SK-N-MC (cell line): ENCODE data around the gene WDR33.
A peak's percentile ranks its signal among the peaks of the same experiment; 100 is the strongest.
"Not testable (repeated sequence)": the region's sequence is repeated elsewhere in the genome, so short reads cannot be mapped to it uniquely, and the experiment has no call there.

Experiments
- DNase-seq: peaks from one replicate; pipeline ENCODE4 v3.0.0-alpha.2; 2011; ENCODE audit warnings: low read depth, low spot score
- H3K27ac ChIP-seq: fragments of 200-600 bp; sonication (generic); 2 replicates; pipeline ENCODE4 v1.5.1; 2016; ENCODE audit warnings: mixed run types
- H3K36me3 ChIP-seq: fragments of 200-600 bp; sonication (generic); 2 replicates; pipeline ENCODE4 v1.6.1; 2017; ENCODE audit warnings: antibody characterized with exemption, low read length, mixed read lengths; ENCODE audit not compliant: insufficient read depth
- H3K4me3 ChIP-seq: fragments of 200-600 bp; sonication (generic); 2 replicates; pipeline ENCODE4 v1.5.1; 2016
- H3K9ac ChIP-seq: fragments of 200-600 bp; sonication (generic); 2 replicates; pipeline ENCODE4 v1.8.0; 2017; ENCODE audit warnings: mixed run types, mixed read lengths; ENCODE audit not compliant: insufficient read length
- H3K9me3 ChIP-seq: fragments of 200-600 bp; sonication (generic); 2 replicates; pipeline ENCODE4 v1.6.1; 2017; ENCODE audit warnings: low read depth, mild to moderate bottlenecking, antibody characterized with exemption, low read length, moderate library complexity, mixed read lengths
- EZH2 ChIP-seq: fragments of 200-600 bp; sonication (generic); IDR thresholded peaks from one replicate; pipeline ENCODE4 v1.6.1; 2017; ENCODE audit warnings: antibody characterized with exemption
- FOXP2 ChIP-seq: optimal IDR thresholded peaks from 2 replicates; pipeline ENCODE3; 2011; ENCODE audit warnings: mild to moderate bottlenecking, moderate library complexity; ENCODE audit not compliant: insufficient read depth; ENCODE audit errors: extremely low read length, control extremely low read depth
- POLR2AphosphoS5 ChIP-seq: IDR thresholded peaks from 2 replicates; pipeline ENCODE4 v1.6.1; 2012; ENCODE audit warnings: mild to moderate bottlenecking, low read depth, low read length, borderline replicate concordance

WDR33 gene

GRCh38 chr2:127768775-127769479 is 42.0 kb downstream of the WDR33 start:
- Histone ChIP-seq H3K36me3 (peaks cover 61% of the 10 kb centered on the region), H3K9me3 (no peaks in the 10 kb centered on the region), H3K4me3 (no peak overlapping the region), H3K9ac (no peak overlapping the region), H3K27ac (peak overlapping the region; percentile 27; the same call in 1 of the 2 replicates)
- TF ChIP-seq EZH2: no peak
- TF ChIP-seq FOXP2: no peak
- TF ChIP-seq POLR2AphosphoS5: no peak
- no peak for DNase-seq

GRCh38 chr2:127763776-127764175 is 47.2 kb downstream of the WDR33 start:
- Histone ChIP-seq H3K27ac (no peak overlapping the region; the same call in 1 of the 2 replicates), H3K9ac (no peak overlapping the region), H3K36me3 (peaks cover 77% of the 10 kb centered on the region), H3K4me3 (no peak overlapping the region), H3K9me3 (no peaks in the 10 kb centered on the region)
- no peak for DNase-seq
- no peak for TF ChIP-seq EZH2

GRCh38 chr2:127762846-127763245 is 48.1 kb downstream of the WDR33 start:
- no peaks in the 10 kb centered on the region for H3K9me3 ChIP-seq
- H3K4me3 ChIP-seq: no peak overlapping the region
- TF ChIP-seq EZH2 (no peak), POLR2AphosphoS5 (no peak), FOXP2 (no peak)
- no peak overlapping the region for H3K27ac ChIP-seq
- H3K36me3 ChIP-seq: peaks cover 76% of the 10 kb centered on the region
- no peak for DNase-seq
- no peak overlapping the region for H3K9ac ChIP-seq

GRCh38 chr2:127762441-127762840 is 48.5 kb downstream of the WDR33 start:
- TF ChIP-seq POLR2AphosphoS5 (no peak), EZH2 (no peak), FOXP2 (no peak)
- no peak for DNase-seq
- peaks cover 77% of the 10 kb centered on the region for H3K36me3 ChIP-seq

GRCh38 chr2:127759931-127760330 is 51.0 kb downstream of the WDR33 start:
- DNase-seq: no peak
- Histone ChIP-seq H3K36me3 (peaks cover 73% of the 10 kb centered on the region), H3K9ac (no peak overlapping the region), H3K4me3 (no peak overlapping the region), H3K9me3 (no peaks in the 10 kb centered on the region), H3K27ac (no peak overlapping the region)
- TF ChIP-seq POLR2AphosphoS5 (no peak), EZH2 (no peak), FOXP2 (no peak)

More at GRCh38 chr2:127762441-127762840, 48.5 kb downstream of the WDR33 start:
- Histone ChIP-seq H3K9ac (no peak overlapping the region), H3K4me3 (no peak overlapping the region), H3K27ac (no peak overlapping the region), H3K9me3 (no peaks in the 10 kb centered on the region)

GRCh38 chr2:127754186-127754585 is 56.8 kb downstream of the WDR33 start:
- Histone ChIP-seq H3K9me3 (no peaks in the 10 kb centered on the region), H3K27ac (no peak overlapping the region), H3K9ac (no peak overlapping the region), H3K4me3 (no peak overlapping the region), H3K36me3 (peaks cover 34% of the 10 kb centered on the region)
- no peak for TF ChIP-seq POLR2AphosphoS5
- TF ChIP-seq FOXP2: no peak
- no peak for TF ChIP-seq EZH2
- no peak for DNase-seq

- Histone ChIP-seq H3K9me3 (no peaks in the 10 kb centered on the region), H3K27ac (no peak overlapping the region), H3K4me3 (no peak overlapping the region), H3K9ac (no peak overlapping the region), H3K36me3 (peaks cover 34% of the 10 kb centered on the region)
- no peak for DNase-seq
- TF ChIP-seq POLR2AphosphoS5 (no peak), EZH2 (no peak), FOXP2 (no peak)
These were observed 57.6 kb downstream of the WDR33 start for GRCh38 chr2:127753374-127753773.

GRCh38 chr2:127749537-127749936 is 61.4 kb downstream of the WDR33 start:
- not testable (repeated sequence) for H3K4me3 ChIP-seq, DNase-seq, H3K9me3 ChIP-seq, H3K27ac ChIP-seq, H3K9ac ChIP-seq
- H3K36me3 ChIP-seq: peaks cover 31% of the 10 kb centered on the region

- Histone ChIP-seq H3K27ac (no peak overlapping the region), H3K9me3 (no peaks in the 10 kb centered on the region), H3K9ac (no peak overlapping the region), H3K36me3 (peaks cover 38% of the 10 kb centered on the region), H3K4me3 (no peak overlapping the region)
- TF ChIP-seq EZH2: no peak
- no peak for TF ChIP-seq FOXP2
- TF ChIP-seq POLR2AphosphoS5: no peak
- no peak for DNase-seq
These were observed 63.4 kb downstream of the WDR33 start for GRCh38 chr2:127747621-127748020.

GRCh38 chr2:127743477-127744026 is 67.4 kb downstream of the WDR33 start:
- Histone ChIP-seq H3K27ac (0 out of 2 replicates have a peak overlapping the region, but pooled peaks have one; percentile 13), H3K36me3 (peaks cover 62% of the 10 kb centered on the region), H3K4me3 (no peak overlapping the region), H3K9me3 (no peaks in the 10 kb centered on the region), H3K9ac (no peak overlapping the region)
- TF ChIP-seq EZH2: no peak
- no peak for TF ChIP-seq POLR2AphosphoS5
- no peak for TF ChIP-seq FOXP2
- no peak for DNase-seq
